ENCODE measurements around the gene SH3RF3. TPM values are rescaled to one million over a fixed set of nuclear protein-coding genes. Genes with fewer than 3 reads are reported as not detected.

The SH3RF3 gene
- total RNA-seq, 1 donor from 2014 or later: 7.9 TPM

DNA sequence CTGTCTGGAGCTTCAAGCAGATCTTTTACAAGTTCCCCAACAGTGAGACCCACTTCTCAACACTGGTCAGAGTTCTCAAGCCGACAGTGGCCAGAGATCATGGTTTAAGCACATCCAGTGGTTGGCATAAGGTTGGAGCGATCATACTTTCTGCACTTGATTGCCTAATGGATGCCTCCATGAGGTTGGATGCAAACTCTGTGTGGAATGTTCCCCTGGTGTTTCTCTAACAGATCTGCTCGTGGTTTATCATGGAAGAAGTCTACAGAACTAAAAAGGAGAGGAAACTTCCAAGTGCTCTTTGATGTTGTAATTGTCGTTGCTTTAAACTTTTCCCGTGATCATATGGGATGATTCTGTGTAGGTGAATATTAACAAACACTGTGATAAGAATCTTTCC is 60.7 kb downstream of the SH3RF3 start:
- no peaks in the 10 kb centered on the region for H3K9me3 ChIP-seq (replicated peaks)
- H3K27ac ChIP-seq (replicated peaks): no peak overlapping the region
- DNase-seq: no peak
- peaks cover 37% of the 10 kb centered on the region for H3K4me1 ChIP-seq
- no peaks in the 10 kb centered on the region for H3K36me3 ChIP-seq
- intact Hi-C loops (cut with micrococcal nuclease): no loop called here
- H3K4me3 ChIP-seq: no peak overlapping the region
- TF ChIP-seq CTCF (IDR thresholded peaks at IDR 0.05; ENCODE audit: borderline replicate concordance): no peak
- no peaks in the 10 kb centered on the region for H3K27me3 ChIP-seq (ENCODE audit: low read depth)

GRCh38 chr2:109193807-109194619 is 65.0 kb downstream of the SH3RF3 start:
- H3K27ac ChIP-seq (replicated peaks): peak overlapping the region; percentile 78
- H3K4me3 ChIP-seq: no peak overlapping the region
- H3K27me3 ChIP-seq (ENCODE audit: low read depth): no peaks in the 10 kb centered on the region
- no peak for TF ChIP-seq CTCF (IDR thresholded peaks at IDR 0.05; ENCODE audit: borderline replicate concordance)
- H3K9me3 ChIP-seq (replicated peaks): no peaks in the 10 kb centered on the region
- H3K36me3 ChIP-seq: no peaks in the 10 kb centered on the region
- H3K4me1 ChIP-seq: peaks cover 46% of the 10 kb centered on the region
- intact Hi-C loops (cut with micrococcal nuclease): no loop called here
- no peak for DNase-seq

DNA sequence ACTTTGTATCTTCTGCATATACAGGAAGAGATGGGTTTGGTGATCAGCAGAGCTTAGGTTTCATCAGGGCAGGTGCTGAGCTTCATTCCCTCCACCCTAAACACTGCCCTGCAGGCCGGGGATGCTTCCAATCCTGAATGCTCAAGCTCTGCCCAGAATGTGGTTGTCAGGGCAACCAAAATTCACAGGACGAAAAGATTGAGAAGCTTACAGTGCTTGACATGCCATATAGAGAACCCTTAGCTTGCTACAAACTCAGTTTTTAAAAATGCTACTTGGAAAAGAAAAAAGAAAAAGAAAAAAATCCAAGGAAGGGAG is 65.6 kb downstream of the SH3RF3 start:
- H3K9me3 ChIP-seq (replicated peaks): no peaks in the 10 kb centered on the region
- no peak for TF ChIP-seq CTCF (IDR thresholded peaks at IDR 0.05; ENCODE audit: borderline replicate concordance)
- H3K27me3 ChIP-seq (ENCODE audit: low read depth): no peaks in the 10 kb centered on the region
- H3K4me3 ChIP-seq: no peak overlapping the region
- peaks cover 46% of the 10 kb centered on the region for H3K4me1 ChIP-seq
- peak overlapping the region; percentile 78 for H3K27ac ChIP-seq (replicated peaks)
- DNase-seq: no peak
- H3K36me3 ChIP-seq: no peaks in the 10 kb centered on the region
- intact Hi-C loops (cut with micrococcal nuclease): no loop called here

GRCh38 chr2:109195193-109196045 is 66.4 kb downstream of the SH3RF3 start:
- peak overlapping the region; percentile 24 for H3K4me3 ChIP-seq
- peak; percentile 47 for DNase-seq
- peak overlapping the region; percentile 78 for H3K27ac ChIP-seq (replicated peaks)
- H3K27me3 ChIP-seq (ENCODE audit: low read depth): no peaks in the 10 kb centered on the region
- no peaks in the 10 kb centered on the region for H3K9me3 ChIP-seq (replicated peaks)
- intact Hi-C loops (cut with micrococcal nuclease): no loop called here
- TF ChIP-seq CTCF (IDR thresholded peaks at IDR 0.05; ENCODE audit: borderline replicate concordance): no peak
- H3K36me3 ChIP-seq: no peaks in the 10 kb centered on the region
- H3K4me1 ChIP-seq: peaks cover 51% of the 10 kb centered on the region

GRCh38 chr2:109196081-109196875 is 67.3 kb downstream of the SH3RF3 start:
- H3K4me1 ChIP-seq: peaks cover 59% of the 10 kb centered on the region
- H3K27me3 ChIP-seq (ENCODE audit: low read depth): no peaks in the 10 kb centered on the region
- no peak overlapping the region for H3K4me3 ChIP-seq
- H3K36me3 ChIP-seq: no peaks in the 10 kb centered on the region
- intact Hi-C loops (cut with micrococcal nuclease): no loop called here
- no peak for TF ChIP-seq CTCF (IDR thresholded peaks at IDR 0.05; ENCODE audit: borderline replicate concordance)
- no peaks in the 10 kb centered on the region for H3K9me3 ChIP-seq (replicated peaks)
- H3K27ac ChIP-seq (replicated peaks): peak overlapping the region; percentile 78
- DNase-seq: no peak

Data from left ventricle myocardium inferior (tissue), 1 donor.